ENCODE data around the gene AHSG.

- TF ChIP-seq, protein P1, sequence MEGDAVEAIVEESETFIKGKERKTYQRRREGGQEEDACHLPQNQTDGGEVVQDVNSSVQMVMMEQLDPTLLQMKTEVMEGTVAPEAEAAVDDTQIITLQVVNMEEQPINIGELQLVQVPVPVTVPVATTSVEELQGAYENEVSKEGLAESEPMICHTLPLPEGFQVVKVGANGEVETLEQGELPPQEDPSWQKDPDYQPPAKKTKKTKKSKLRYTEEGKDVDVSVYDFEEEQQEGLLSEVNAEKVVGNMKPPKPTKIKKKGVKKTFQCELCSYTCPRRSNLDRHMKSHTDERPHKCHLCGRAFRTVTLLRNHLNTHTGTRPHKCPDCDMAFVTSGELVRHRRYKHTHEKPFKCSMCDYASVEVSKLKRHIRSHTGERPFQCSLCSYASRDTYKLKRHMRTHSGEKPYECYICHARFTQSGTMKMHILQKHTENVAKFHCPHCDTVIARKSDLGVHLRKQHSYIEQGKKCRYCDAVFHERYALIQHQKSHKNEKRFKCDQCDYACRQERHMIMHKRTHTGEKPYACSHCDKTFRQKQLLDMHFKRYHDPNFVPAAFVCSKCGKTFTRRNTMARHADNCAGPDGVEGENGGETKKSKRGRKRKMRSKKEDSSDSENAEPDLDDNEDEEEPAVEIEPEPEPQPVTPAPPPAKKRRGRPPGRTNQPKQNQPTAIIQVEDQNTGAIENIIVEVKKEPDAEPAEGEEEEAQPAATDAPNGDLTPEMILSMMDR (IDR thresholded peaks at IDR 0.05) = peak; percentile 80 to 96 (median 88)
- no peak for TF ChIP-seq POLR2A (IDR thresholded peaks at IDR 0.05)
Measured at GRCh38 chr3:186614597-186615483, 2.0 kb downstream of the AHSG start.
